ENCODE measurements around the gene COA5.

The COA5 gene

GRCh38 chr2:98571796-98572195 lies 36.5 kb downstream of the COA5 start:
- no peak for DNase-seq (ENCODE audit: low read depth in 2 of 2)

- no peak for DNase-seq (ENCODE audit: low read depth in 2 of 2)
Measured at GRCh38 chr2:98571121-98571701, 37.1 kb downstream of the COA5 start.

GRCh38 chr2:98570356-98570755 lies 38.0 kb downstream of the COA5 start:
- DNase-seq (ENCODE audit: low read depth in 2 of 2), result no peak

- DNase-seq (ENCODE audit: low read depth in 2 of 2), result no peak
Measured at GRCh38 chr2:98569915-98570314, 38.4 kb downstream of the COA5 start.

GRCh38 chr2:98569197-98569793 lies 39.0 kb downstream of the COA5 start:
- DNase-seq (ENCODE audit: low read depth in 2 of 2), result no peak

- DNase-seq (ENCODE audit: low read depth in 2 of 2), result peak; percentile 7 to 12
Measured at GRCh38 chr2:98568161-98568956, 40.0 kb downstream of the COA5 start.

- DNase-seq (ENCODE audit: low read depth in 2 of 2), result no peak
Measured at GRCh38 chr2:98565941-98566340, 42.4 kb downstream of the COA5 start.

GRCh38 chr2:98565286-98565860 lies 42.9 kb downstream of the COA5 start:
- DNase-seq (ENCODE audit: low read depth in 2 of 2), result no peak

- DNase-seq (ENCODE audit: low read depth in 2 of 2), result no peak
Measured at GRCh38 chr2:98564541-98565132, 43.7 kb downstream of the COA5 start.

- DNase-seq (ENCODE audit: low read depth in 2 of 2), result no peak
Measured at GRCh38 chr2:98563394-98563793, 44.9 kb downstream of the COA5 start.

GRCh38 chr2:98561902-98562695 lies 46.2 kb downstream of the COA5 start:
- no peak for DNase-seq (ENCODE audit: low read depth in 2 of 2)

GRCh38 chr2:98561018-98561417 lies 47.3 kb downstream of the COA5 start:
- no peak for DNase-seq (ENCODE audit: low read depth in 2 of 2)

GRCh38 chr2:98560256-98560771 lies 48.0 kb downstream of the COA5 start:
- DNase-seq (ENCODE audit: low read depth in 2 of 2), result peak; percentile 37 to 38

GRCh38 chr2:98559581-98559980 lies 48.7 kb downstream of the COA5 start:
- DNase-seq (ENCODE audit: low read depth in 2 of 2), result no peak

GRCh38 chr2:98558852-98559530 lies 49.3 kb downstream of the COA5 start:
- DNase-seq (ENCODE audit: low read depth in 2 of 2), result no peak

GRCh38 chr2:98556344-98557033 lies 51.8 kb downstream of the COA5 start:
- no peak for DNase-seq (ENCODE audit: low read depth in 2 of 2)

GRCh38 chr2:98555696-98556095 lies 52.6 kb downstream of the COA5 start:
- no peak for DNase-seq (ENCODE audit: low read depth in 2 of 2)

GRCh38 chr2:98554116-98554861 lies 54.0 kb downstream of the COA5 start:
- no peak for DNase-seq (ENCODE audit: low read depth in 2 of 2)

- peak in 1 of 2 experiments; percentile 20 for DNase-seq (ENCODE audit: low read depth in 2 of 2)
Measured at GRCh38 chr2:98552499-98553179, 55.7 kb downstream of the COA5 start.

Measured in fibroblast of skin of left quadriceps (primary cell).